Suprapubic skin (tissue), 4 donors: ENCODE data around the gene DCAF17. TPM values are rescaled to one million over a fixed set of nuclear protein-coding genes. Genes with fewer than 3 reads are reported as not detected.

Source experiments
- DNase-seq, 2 donors: peaks; one replicate each; pipeline ENCODE4 v3.0.0-alpha.2; 2019; ENCODE audit warnings: low spot score in 2 of 2
- H3K27ac ChIP-seq: fragments of 200-600 bp; sonication (generic); one replicate; pipeline ENCODE4 v1.5.1; 2019
- H3K27me3 ChIP-seq: fragments of 200-600 bp; sonication (generic); one replicate; pipeline ENCODE4 v1.5.1; 2019
- H3K36me3 ChIP-seq: fragments of 200-600 bp; sonication (generic); one replicate; pipeline ENCODE4 v1.5.1; 2019
- H3K4me1 ChIP-seq: fragments of 200-600 bp; sonication (generic); one replicate; pipeline ENCODE4 v1.5.1; 2019
- H3K4me3 ChIP-seq: fragments of 200-600 bp; sonication (generic); one replicate; pipeline ENCODE4 v1.5.1; 2019; ENCODE audit warnings: mild to moderate bottlenecking
- H3K9me3 ChIP-seq: fragments of 200-600 bp; sonication (generic); one replicate; pipeline ENCODE4 v1.5.1; 2019
- CTCF ChIP-seq, 2 donors: fragments of 200-600 bp in 1 of 2; fragments of 450-650 bp in 1 of 2; sonication (generic) in 1 of 2; IDR thresholded peaks; one replicate each; pipeline ENCODE4 v1.5.1; 2016 to 2019; ENCODE audit warnings: antibody characterized with exemption in 2 of 2, mild to moderate bottlenecking in 1 of 2, moderate library complexity in 1 of 2
- EP300 ChIP-seq: sonication (generic); formaldehyde crosslinking; IDR thresholded peaks from one replicate; pipeline ENCODE4 v1.6.1; 2017; ENCODE audit warnings: antibody characterized with exemption
- POLR2A ChIP-seq, 2 donors: fragments of 450-650 bp; IDR thresholded peaks; one replicate each; pipeline ENCODE4 v1.6.1; 2017; ENCODE audit warnings: antibody characterized with exemption in 2 of 2, mild to moderate bottlenecking in 2 of 2, moderate library complexity in 2 of 2
- POLR2AphosphoS5 ChIP-seq, 3 donors: sonication (generic); formaldehyde crosslinking; IDR thresholded peaks; one replicate each; pipeline ENCODE4 v1.6.1; 2017; ENCODE audit warnings: antibody characterized with exemption in 3 of 3
- WGBS: methylation state at CpG from one replicate; pipeline ENCODE4 v1.1.5; 2018; 5-methylcytosine and 5-hydroxymethylcytosine counted together
- total RNA-seq, 4 donors: library from RNA; depleted of rRNA; stranded (reverse); fragments of >200 nt; gene quantifications; one replicate each; pipeline ENCODE4 v1.1.0, GENCODE V29; 2016

DCAF17 gene
- total RNA-seq, 4 donors from 2014 or later = 12.1 to 25.1 (median 15.1) TPM

- Histone ChIP-seq H3K4me3 (no peak overlapping the region), H3K27me3 (no peaks in the 10 kb centered on the region), H3K36me3 (peaks cover 31% of the 10 kb centered on the region), H3K4me1 (no peaks in the 10 kb centered on the region), H3K9me3 (no peaks in the 10 kb centered on the region), H3K27ac (no peak overlapping the region)
- WGBS = 91% methylated on average over 1 of the region's 1 CpG
- DNase-seq = no peak
- TF ChIP-seq POLR2A (IDR thresholded peaks at IDR 0.05) = no peak
- TF ChIP-seq CTCF (IDR thresholded peaks at IDR 0.05) = no peak
- no peak for TF ChIP-seq POLR2AphosphoS5 (IDR thresholded peaks at IDR 0.05)
- TF ChIP-seq EP300 = no peak
Measured at GRCh38 chr2:171480908-171481307, 46.9 kb downstream of the DCAF17 start.

- TF ChIP-seq EP300 = no peak
- TF ChIP-seq POLR2A (IDR thresholded peaks at IDR 0.05) = no peak
- TF ChIP-seq POLR2AphosphoS5 (IDR thresholded peaks at IDR 0.05) = no peak
- no peak for TF ChIP-seq CTCF (IDR thresholded peaks at IDR 0.05)
- DNase-seq = no peak
- H3K27ac ChIP-seq = no peak overlapping the region
- no peak overlapping the region for H3K4me3 ChIP-seq
- H3K9me3 ChIP-seq = no peaks in the 10 kb centered on the region
- H3K36me3 ChIP-seq = peaks cover 27% of the 10 kb centered on the region
- no peaks in the 10 kb centered on the region for H3K4me1 ChIP-seq
- no peaks in the 10 kb centered on the region for H3K27me3 ChIP-seq
Measured at GRCh38 chr2:171482308-171482707, 48.3 kb downstream of the DCAF17 start.

GRCh38 chr2:171482877-171483276 lies 48.9 kb downstream of the DCAF17 start:
- TF ChIP-seq POLR2AphosphoS5 (IDR thresholded peaks at IDR 0.05) (no peak), EP300 (no peak), CTCF (IDR thresholded peaks at IDR 0.05) (no peak)
- peaks cover 27% of the 10 kb centered on the region for H3K36me3 ChIP-seq

GRCh38 chr2:171483793-171484192 lies 49.8 kb downstream of the DCAF17 start:
- 79% methylated on average over 2 of the region's 2 CpGs for WGBS
- TF ChIP-seq EP300 (no peak), CTCF (IDR thresholded peaks at IDR 0.05) (no peak), POLR2A (IDR thresholded peaks at IDR 0.05) (no peak), POLR2AphosphoS5 (IDR thresholded peaks at IDR 0.05) (no peak)
- H3K36me3 ChIP-seq = peaks cover 27% of the 10 kb centered on the region

More at GRCh38 chr2:171482877-171483276, 48.9 kb downstream of the DCAF17 start:
- Histone ChIP-seq H3K4me3 (no peak overlapping the region), H3K27ac (no peak overlapping the region), H3K9me3 (no peaks in the 10 kb centered on the region), H3K4me1 (no peaks in the 10 kb centered on the region), H3K27me3 (no peaks in the 10 kb centered on the region)
- no peak for DNase-seq
- WGBS = 86% methylated on average over 3 of the region's 3 CpGs

GRCh38 chr2:171485116-171485515 lies 51.1 kb downstream of the DCAF17 start:
- no peak for DNase-seq
- Histone ChIP-seq H3K27me3 (no peaks in the 10 kb centered on the region), H3K9me3 (no peaks in the 10 kb centered on the region)

More at GRCh38 chr2:171483793-171484192, 49.8 kb downstream of the DCAF17 start:
- Histone ChIP-seq H3K27me3 (no peaks in the 10 kb centered on the region), H3K9me3 (no peaks in the 10 kb centered on the region), H3K4me1 (no peaks in the 10 kb centered on the region), H3K4me3 (no peak overlapping the region), H3K27ac (no peak overlapping the region)
- no peak for DNase-seq

More at GRCh38 chr2:171485116-171485515, 51.1 kb downstream of the DCAF17 start:
- no peak overlapping the region for H3K4me3 ChIP-seq
- H3K36me3 ChIP-seq = peaks cover 17% of the 10 kb centered on the region
- no peak for TF ChIP-seq POLR2A (IDR thresholded peaks at IDR 0.05)
- no peak for TF ChIP-seq POLR2AphosphoS5 (IDR thresholded peaks at IDR 0.05)
- TF ChIP-seq EP300 = no peak
- no peak for TF ChIP-seq CTCF (IDR thresholded peaks at IDR 0.05)
- 54% methylated on average over 1 of the region's 1 CpG for WGBS
- no peaks in the 10 kb centered on the region for H3K4me1 ChIP-seq
- no peak overlapping the region for H3K27ac ChIP-seq
